WERI-Rb-1 (cell line): Measurements from ENCODE around the gene TSPAN16.
"Not testable (repeated sequence)": the region's sequence is repeated elsewhere in the genome, so short reads cannot be mapped to it uniquely, and the experiment has no call there.

Experiments
- DNase-seq: peaks from one replicate; pipeline ENCODE4 v3.0.0-alpha.2; 2020
- H3K27ac ChIP-seq: fragments of 250-450 bp; sonication (Bioruptor Pico); 2 replicates; pipeline ENCODE4 v1.5.1; 2020; ENCODE audit warnings: mild to moderate bottlenecking, moderate library complexity
- H3K27me3 ChIP-seq: fragments of 250-450 bp; sonication (Bioruptor Pico); 2 replicates; pipeline ENCODE4 v1.5.1; 2021; ENCODE audit warnings: mild to moderate bottlenecking, low read depth, moderate library complexity; ENCODE audit not compliant: insufficient read depth, severe bottlenecking
- H3K36me3 ChIP-seq: fragments of 250-450 bp; sonication (Bioruptor Pico); 2 replicates; pipeline ENCODE4 v1.5.1; 2020; ENCODE audit warnings: mild to moderate bottlenecking, moderate library complexity
- H3K4me3 ChIP-seq: 2 replicates; pipeline ENCODE4 v1.5.1; 2011; ENCODE audit warnings: low read depth, mild to moderate bottlenecking, control low read depth, low read length
- H3K9me3 ChIP-seq: fragments of 250-450 bp; sonication (Bioruptor Pico); 2 replicates; pipeline ENCODE4 v1.5.1; 2021; ENCODE audit warnings: mild to moderate bottlenecking, moderate library complexity; ENCODE audit not compliant: severe bottlenecking
- CTCF ChIP-seq: IDR thresholded peaks from 2 replicates; pipeline ENCODE4 v1.5.1; 2011; ENCODE audit warnings: low read depth, mild to moderate bottlenecking, control low read depth, inconsistent platforms, low read length

The TSPAN16 gene

GRCh38 chr19:11337080-11337479 lies 41.1 kb downstream of the TSPAN16 start:
- Histone ChIP-seq H3K4me3 (no peak overlapping the region), H3K27me3 (no peaks in the 10 kb centered on the region), H3K9me3 (no peaks in the 10 kb centered on the region), H3K27ac (no peak overlapping the region), H3K36me3 (peaks cover 51% of the 10 kb centered on the region)
- DNase-seq, result no peak
- no peak for TF ChIP-seq CTCF

- peak overlapping the region; percentile 68 for H3K27ac ChIP-seq
Observed at GRCh38 chr19:11338121-11338520, 42.2 kb downstream of the TSPAN16 start.

GRCh38 chr19:11338569-11339253 lies 42.8 kb downstream of the TSPAN16 start:
- peak overlapping the region; percentile 76 for H3K4me3 ChIP-seq
- no peak for TF ChIP-seq CTCF
- no peaks in the 10 kb centered on the region for H3K27me3 ChIP-seq
- peaks cover 44% of the 10 kb centered on the region for H3K36me3 ChIP-seq
- no peaks in the 10 kb centered on the region for H3K9me3 ChIP-seq
- no peak for DNase-seq
- peak overlapping the region; percentile 68 for H3K27ac ChIP-seq

More at GRCh38 chr19:11338121-11338520, 42.2 kb downstream of the TSPAN16 start:
- Histone ChIP-seq H3K27me3 (no peaks in the 10 kb centered on the region), H3K36me3 (peaks cover 47% of the 10 kb centered on the region), H3K9me3 (no peaks in the 10 kb centered on the region), H3K4me3 (peak overlapping the region; percentile 76; the same call in 1 of the 2 replicates)
- no peak for TF ChIP-seq CTCF
- DNase-seq, result peak; percentile 43

GRCh38 chr19:11339254-11340098 lies 43.5 kb downstream of the TSPAN16 start, which contains the start of gene RAB3D:
TSS of gene RAB3D (minus strand) at chr19:11339657. CDS start at chr19:11337399, 2,258 bp downstream.
- H3K27me3 ChIP-seq, result no peaks in the 10 kb centered on the region
- peaks cover 37% of the 10 kb centered on the region for H3K36me3 ChIP-seq
- DNase-seq, result peak; percentile 96
- H3K27ac ChIP-seq, result peak within 1 kb of the TSS; percentile 68
- no peaks in the 10 kb centered on the region for H3K9me3 ChIP-seq
- peak within 1 kb of the TSS; percentile 76 for H3K4me3 ChIP-seq
- no peak for TF ChIP-seq CTCF

- not testable (repeated sequence) for H3K4me3 ChIP-seq, DNase-seq, H3K27me3 ChIP-seq, H3K9me3 ChIP-seq
- Histone ChIP-seq H3K27ac (peak overlapping the region; percentile 68), H3K36me3 (peaks cover 31% of the 10 kb centered on the region)
Observed at GRCh38 chr19:11340099-11340467, 44.1 kb downstream of the TSPAN16 start.

GRCh38 chr19:11342429-11342828 lies 46.5 kb downstream of the TSPAN16 start:
- H3K27ac ChIP-seq, result no peak overlapping the region
- peaks cover 12% of the 10 kb centered on the region for H3K36me3 ChIP-seq
- TF ChIP-seq CTCF, result no peak
- no peak overlapping the region for H3K4me3 ChIP-seq
- no peaks in the 10 kb centered on the region for H3K27me3 ChIP-seq
- no peaks in the 10 kb centered on the region for H3K9me3 ChIP-seq
- no peak for DNase-seq
